Activated CD8-positive, alpha-beta T cell treated with anti-CD3 and anti-CD28 coated beads for 36 hours (primary cell): ENCODE data around the gene DENND4A. TPM values are rescaled to one million over a fixed set of nuclear protein-coding genes. Genes with fewer than 3 reads are reported as not detected.

Experiments used
- ATAC-seq: fragments of 200-7000 bp; cut with Tn5 transposase; one replicate; pipeline ENCODE4 v1.10.0; 2021; ENCODE audit warnings: mild to moderate bottlenecking, moderate library complexity
- CTCF ChIA-PET: fragments of 350-600 bp; sonication (Branson Sonifier 250); formaldehyde crosslinking; loops from one replicate; lab custom pipeline; 2021; ENCODE audit warnings: antibody characterized with exemption; lab: Charles Lee
- POLR2A ChIA-PET: fragments of 350-600 bp; sonication (Branson Sonifier 250); formaldehyde crosslinking; loops from one replicate; lab custom pipeline; 2021; ENCODE audit warnings: antibody characterized with exemption; lab: Charles Lee
- DNase-seq: peaks from one replicate; pipeline ENCODE4 v3.0.0-alpha.2; 2020
- H3K27ac Mint-ChIP-seq: one replicate; pipeline ENCODE4 v1.8.0; 2021; ENCODE audit warnings: mild to moderate bottlenecking, mixed read lengths
- H3K27me3 Mint-ChIP-seq: one replicate; pipeline ENCODE4 v1.8.0; 2021; ENCODE audit warnings: mixed read lengths
- H3K36me3 Mint-ChIP-seq: one replicate; pipeline ENCODE4 v1.8.0; 2021; ENCODE audit warnings: low read depth, mixed read lengths
- H3K4me1 Mint-ChIP-seq: one replicate; pipeline ENCODE4 v1.8.0; 2021; ENCODE audit warnings: low read depth, mixed read lengths
- H3K4me3 Mint-ChIP-seq: one replicate; pipeline ENCODE4 v1.8.0; 2021; ENCODE audit warnings: mild to moderate bottlenecking, moderate library complexity, mixed read lengths
- H3K9me3 Mint-ChIP-seq: one replicate; pipeline ENCODE4 v1.8.0; 2021; ENCODE audit warnings: mixed read lengths
- intact Hi-C: fragments of 100-400 bp; cut with micrococcal nuclease; formaldehyde crosslinking; loops from one replicate; pipeline ENCODE4 v1.10.0; 2022
- total RNA-seq, 2 experiments: library from RNA; stranded (reverse); gene quantifications; one replicate each; pipeline ENCODE4 v1.2.3, GENCODE V29; 2021
- TF ChIP-seq, protein P1 (sequence below): fragments of 200-600 bp; IDR thresholded peaks from one replicate; pipeline ENCODE4 v1.8.0; 2022; ENCODE audit warnings: antibody characterized with exemption, mild to moderate bottlenecking

DENND4A gene
- total RNA-seq, 2 experiments from 2014 or later, result 53.1 to 54.7 TPM

DNA sequence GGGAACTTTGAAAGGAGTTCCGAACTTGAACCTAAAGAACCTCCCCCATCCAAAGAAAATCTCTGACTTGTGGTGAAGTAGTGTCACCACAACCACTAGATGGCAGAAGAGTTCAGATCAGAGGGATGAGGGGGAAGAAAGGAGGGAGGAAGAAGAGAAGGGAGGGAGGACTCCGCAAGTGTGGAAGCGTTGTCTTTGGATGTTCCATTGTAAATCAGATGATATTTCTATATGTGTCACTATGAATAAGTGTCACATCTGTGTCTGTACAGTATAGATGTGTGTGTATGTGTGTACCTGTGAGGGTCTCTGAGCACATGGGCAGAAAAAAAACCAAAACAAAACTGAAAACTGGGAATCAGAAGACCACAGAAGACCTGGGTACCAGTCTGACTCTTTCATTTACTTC lies 153.4 kb downstream of the DENND4A start:
- no peak overlapping the region for H3K4me3 Mint-ChIP-seq
- DNase-seq, result peak; percentile 32
- TF ChIP-seq, protein P1, sequence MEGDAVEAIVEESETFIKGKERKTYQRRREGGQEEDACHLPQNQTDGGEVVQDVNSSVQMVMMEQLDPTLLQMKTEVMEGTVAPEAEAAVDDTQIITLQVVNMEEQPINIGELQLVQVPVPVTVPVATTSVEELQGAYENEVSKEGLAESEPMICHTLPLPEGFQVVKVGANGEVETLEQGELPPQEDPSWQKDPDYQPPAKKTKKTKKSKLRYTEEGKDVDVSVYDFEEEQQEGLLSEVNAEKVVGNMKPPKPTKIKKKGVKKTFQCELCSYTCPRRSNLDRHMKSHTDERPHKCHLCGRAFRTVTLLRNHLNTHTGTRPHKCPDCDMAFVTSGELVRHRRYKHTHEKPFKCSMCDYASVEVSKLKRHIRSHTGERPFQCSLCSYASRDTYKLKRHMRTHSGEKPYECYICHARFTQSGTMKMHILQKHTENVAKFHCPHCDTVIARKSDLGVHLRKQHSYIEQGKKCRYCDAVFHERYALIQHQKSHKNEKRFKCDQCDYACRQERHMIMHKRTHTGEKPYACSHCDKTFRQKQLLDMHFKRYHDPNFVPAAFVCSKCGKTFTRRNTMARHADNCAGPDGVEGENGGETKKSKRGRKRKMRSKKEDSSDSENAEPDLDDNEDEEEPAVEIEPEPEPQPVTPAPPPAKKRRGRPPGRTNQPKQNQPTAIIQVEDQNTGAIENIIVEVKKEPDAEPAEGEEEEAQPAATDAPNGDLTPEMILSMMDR, result peak; percentile 82
- peak; percentile 79 for ATAC-seq
- peaks cover 9% of the 10 kb centered on the region for H3K4me1 Mint-ChIP-seq
- H3K36me3 Mint-ChIP-seq, result no peaks in the 10 kb centered on the region
- ChIA-PET POLR2A (interaction anchor here (1.7 kb wide), 1 partner anchor 19 kb away, joined by 3 read pairs; no protein-coding TSS in a partner anchor), CTCF (interaction anchor here (0.6 to 3.5 kb wide), 31 partner anchors 10 to 552 kb away, joined by 3 to 26 read pairs (median 4); partner anchors contain the start of genes INTS14, RAB11A and SLC24A1)
- H3K27me3 Mint-ChIP-seq, result no peaks in the 10 kb centered on the region
- intact Hi-C loops, result loop anchor here (5.0 kb wide), 1 partner anchor 219 kb away; no protein-coding TSS in a partner anchor
- H3K27ac Mint-ChIP-seq, result no peak overlapping the region
- no peaks in the 10 kb centered on the region for H3K9me3 Mint-ChIP-seq

DNA sequence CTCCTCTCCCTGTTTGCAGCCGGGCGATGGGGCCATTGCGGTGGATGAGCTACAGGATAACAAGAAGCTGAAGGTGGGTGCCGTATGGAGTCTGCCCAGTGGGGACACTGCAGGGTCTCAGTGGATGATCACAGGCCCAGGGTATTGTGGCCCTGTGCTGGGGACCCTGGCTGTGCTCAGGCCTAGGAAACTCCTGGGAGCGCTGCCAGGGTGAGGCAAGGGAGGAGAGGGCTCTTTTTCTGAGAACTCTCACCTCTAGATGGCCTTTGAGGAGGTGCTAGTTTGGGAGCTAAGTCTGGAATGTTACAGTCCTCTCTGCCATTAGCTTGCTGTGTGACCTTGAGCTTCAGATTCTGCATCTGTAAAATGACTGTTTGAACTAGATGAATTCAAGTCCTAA lies 154.0 kb downstream of the DENND4A start:
- no peak for ATAC-seq
- no peaks in the 10 kb centered on the region for H3K36me3 Mint-ChIP-seq
- H3K27ac Mint-ChIP-seq, result no peak overlapping the region

DNA sequence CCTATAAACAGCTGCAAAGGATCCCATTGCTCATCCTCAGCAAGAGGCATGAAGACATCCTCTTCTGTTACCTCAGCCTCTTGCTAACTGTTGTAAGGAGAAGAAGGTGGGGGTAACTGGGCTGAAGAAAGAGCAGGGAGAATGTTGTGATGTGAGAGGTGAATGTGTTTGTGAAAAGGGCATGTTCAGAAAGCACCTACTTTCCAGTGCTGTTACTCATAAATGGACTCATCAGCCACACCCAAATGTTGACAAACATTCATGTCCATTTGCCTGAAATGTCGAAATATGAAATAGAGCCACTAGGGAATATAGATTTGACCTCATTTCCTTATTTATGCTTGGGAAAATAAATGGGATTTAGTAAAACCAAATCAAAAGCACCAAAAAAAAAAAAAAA lies 157.7 kb downstream of the DENND4A start:
- H3K4me1 Mint-ChIP-seq, result peaks cover 21% of the 10 kb centered on the region
- DNase-seq (no peak), ATAC-seq (no peak)
- H3K36me3 Mint-ChIP-seq, result no peaks in the 10 kb centered on the region
- intact Hi-C loops, result no loop called here
- H3K27me3 Mint-ChIP-seq, result no peaks in the 10 kb centered on the region
- no peak overlapping the region for H3K27ac Mint-ChIP-seq
- no peak overlapping the region for H3K4me3 Mint-ChIP-seq
- POLR2A ChIA-PET, result interaction anchor here (1.6 kb wide), 1 partner anchor 10 kb away, joined by 5 read pairs; no protein-coding TSS in a partner anchor
- CTCF ChIA-PET, result interaction anchor here (1.1 to 1.4 kb wide), 2 partner anchors 15 to 222 kb away, joined by 3 to 4 read pairs; no protein-coding TSS in a partner anchor
- no peaks in the 10 kb centered on the region for H3K9me3 Mint-ChIP-seq
- TF ChIP-seq, protein P1, result no peak

More for the DNA sequence above, 154.0 kb downstream of the DENND4A start:
- no peaks in the 10 kb centered on the region for H3K27me3 Mint-ChIP-seq
- CTCF ChIA-PET, result interaction anchor here (0.5 to 3.5 kb wide), 30 partner anchors 9 to 553 kb away, joined by 3 to 26 read pairs (median 4); partner anchors contain the start of genes INTS14, RAB11A and SLC24A1
- no peak for DNase-seq
- POLR2A ChIA-PET, result interaction anchor here (1.7 kb wide), 1 partner anchor 19 kb away, joined by 3 read pairs; no protein-coding TSS in a partner anchor
- no peak overlapping the region for H3K4me3 Mint-ChIP-seq
- peaks cover 9% of the 10 kb centered on the region for H3K4me1 Mint-ChIP-seq
- no peaks in the 10 kb centered on the region for H3K9me3 Mint-ChIP-seq
- TF ChIP-seq, protein P1, result no peak
- intact Hi-C loops, result loop anchor here (5.0 kb wide), 1 partner anchor 219 kb away; no protein-coding TSS in a partner anchor

DNA sequence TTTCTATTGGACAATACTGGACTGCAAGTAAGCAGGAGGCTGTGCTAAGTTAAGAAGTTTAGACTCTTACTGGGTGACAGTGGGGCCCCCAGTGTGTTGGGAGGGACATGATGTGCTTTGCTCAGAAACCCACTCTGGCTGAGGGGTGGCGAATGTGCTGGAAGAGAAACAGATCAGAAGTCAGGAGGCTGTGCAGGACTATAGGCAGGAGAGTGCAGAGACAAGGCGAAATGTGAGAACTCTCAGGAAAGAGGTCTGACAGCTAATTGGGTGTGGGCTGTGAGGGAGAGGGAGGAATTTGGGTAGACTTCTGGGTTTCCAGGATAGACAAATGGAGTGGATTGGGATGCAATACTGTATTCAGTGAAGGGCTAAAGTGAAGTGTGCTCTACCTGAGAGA lies 158.3 kb downstream of the DENND4A start:
- Mint-ChIP-seq H3K9me3 (no peaks in the 10 kb centered on the region), H3K27ac (no peak overlapping the region), H3K27me3 (no peaks in the 10 kb centered on the region), H3K4me3 (no peak overlapping the region), H3K36me3 (no peaks in the 10 kb centered on the region), H3K4me1 (peaks cover 16% of the 10 kb centered on the region)
- intact Hi-C loops, result no loop called here
- ATAC-seq (no peak), DNase-seq (no peak)
- POLR2A ChIA-PET, result interaction anchor here (1.6 kb wide), 1 partner anchor 11 kb away, joined by 5 read pairs; no protein-coding TSS in a partner anchor
- TF ChIP-seq, protein P1, result no peak
- CTCF ChIA-PET, result interaction anchor here (1.4 kb wide), 1 partner anchor 223 kb away, joined by 4 read pairs; no protein-coding TSS in a partner anchor

DNA sequence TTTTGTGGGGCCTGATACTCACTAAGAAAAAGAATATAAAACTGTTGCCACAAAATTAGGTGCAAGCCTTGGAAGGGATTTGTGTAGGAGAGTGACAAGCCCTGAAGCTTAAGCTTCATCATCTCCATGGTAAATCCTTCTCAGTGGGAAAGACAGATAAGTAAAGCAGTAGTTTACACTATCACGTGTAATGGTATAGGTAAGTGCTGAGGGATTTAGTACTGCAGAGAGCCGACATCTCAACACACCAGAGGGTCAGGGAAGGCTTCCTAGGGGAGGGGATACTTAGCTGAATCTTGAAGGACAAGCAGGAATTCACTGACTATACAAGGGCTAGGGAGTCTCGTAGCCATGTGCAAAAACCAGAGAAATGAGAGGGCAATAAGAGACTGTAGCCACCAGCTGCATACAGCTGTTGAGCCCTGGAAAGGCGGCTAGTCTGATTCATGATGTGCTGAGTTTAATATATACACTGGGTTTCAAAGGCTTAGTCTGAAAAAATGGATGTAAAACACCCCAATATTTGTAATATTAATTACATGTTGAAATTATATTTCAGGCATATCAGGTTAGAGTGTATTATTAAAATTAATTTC lies 159.2 kb downstream of the DENND4A start:
- CTCF ChIA-PET, result no interaction called here

More for the DNA sequence above, 159.2 kb downstream of the DENND4A start:
- Mint-ChIP-seq H3K27ac (no peak overlapping the region), H3K27me3 (no peaks in the 10 kb centered on the region), H3K36me3 (no peaks in the 10 kb centered on the region), H3K4me3 (no peak overlapping the region), H3K9me3 (no peaks in the 10 kb centered on the region), H3K4me1 (peaks cover 12% of the 10 kb centered on the region)
- POLR2A ChIA-PET, result no interaction called here
- ATAC-seq (no peak), DNase-seq (no peak)
- intact Hi-C loops, result no loop called here
- TF ChIP-seq, protein P1, result no peak
